ENCODE measurements around the gene SLC38A4.

GRCh38 chr12:46832130-46832704, 6.4 kb upstream of the SLC38A4 start:
- TF ChIP-seq EZH2 (IDR thresholded peaks at IDR 0.05; ENCODE audit: insufficient read depth, poor library complexity, severe bottlenecking) (no peak), EZH2phosphoT487 (IDR thresholded peaks at IDR 0.05; ENCODE audit: insufficient read depth, low read depth) (no peak)

Measured in GM23248 (cell line).